ENCODE results near the gene NDUFB11.

NDUFB11 gene

GRCh38 chrX:47146121-47146935 lies 1.8 kb upstream of the NDUFB11 start:
- TF ChIP-seq SIN3A (IDR thresholded peaks at IDR 0.05; ENCODE audit: borderline replicate concordance, insufficient read depth, low read length) (no peak), POLR2AphosphoS5 (IDR thresholded peaks at IDR 0.05; ENCODE audit: low read depth, low read length) (no peak), REST (IDR thresholded peaks at IDR 0.05; ENCODE audit: insufficient read depth in 1 of 2, low read depth in 2 of 2, low read length in 2 of 2) (no peak), FOXP2 (optimal IDR thresholded peaks at IDR 0.05; ENCODE audit: borderline replicate concordance, extremely low read depth, extremely low read length, insufficient read depth) (no peak), TAF1 (IDR thresholded peaks at IDR 0.05; ENCODE audit: borderline replicate concordance, insufficient read depth, low read length) (no peak)

GRCh38 chrX:47145395-47146120 lies 1.1 kb upstream of the NDUFB11 start:
- TF ChIP-seq REST (IDR thresholded peaks at IDR 0.05; ENCODE audit: insufficient read depth in 1 of 2, low read depth in 2 of 2, low read length in 2 of 2) (no peak), TAF1 (IDR thresholded peaks at IDR 0.05; ENCODE audit: borderline replicate concordance, insufficient read depth, low read length) (no peak), POLR2AphosphoS5 (IDR thresholded peaks at IDR 0.05; ENCODE audit: low read depth, low read length) (no peak), SIN3A (IDR thresholded peaks at IDR 0.05; ENCODE audit: borderline replicate concordance, insufficient read depth, low read length) (no peak), FOXP2 (optimal IDR thresholded peaks at IDR 0.05; ENCODE audit: borderline replicate concordance, extremely low read depth, extremely low read length, insufficient read depth) (no peak)

DNA sequence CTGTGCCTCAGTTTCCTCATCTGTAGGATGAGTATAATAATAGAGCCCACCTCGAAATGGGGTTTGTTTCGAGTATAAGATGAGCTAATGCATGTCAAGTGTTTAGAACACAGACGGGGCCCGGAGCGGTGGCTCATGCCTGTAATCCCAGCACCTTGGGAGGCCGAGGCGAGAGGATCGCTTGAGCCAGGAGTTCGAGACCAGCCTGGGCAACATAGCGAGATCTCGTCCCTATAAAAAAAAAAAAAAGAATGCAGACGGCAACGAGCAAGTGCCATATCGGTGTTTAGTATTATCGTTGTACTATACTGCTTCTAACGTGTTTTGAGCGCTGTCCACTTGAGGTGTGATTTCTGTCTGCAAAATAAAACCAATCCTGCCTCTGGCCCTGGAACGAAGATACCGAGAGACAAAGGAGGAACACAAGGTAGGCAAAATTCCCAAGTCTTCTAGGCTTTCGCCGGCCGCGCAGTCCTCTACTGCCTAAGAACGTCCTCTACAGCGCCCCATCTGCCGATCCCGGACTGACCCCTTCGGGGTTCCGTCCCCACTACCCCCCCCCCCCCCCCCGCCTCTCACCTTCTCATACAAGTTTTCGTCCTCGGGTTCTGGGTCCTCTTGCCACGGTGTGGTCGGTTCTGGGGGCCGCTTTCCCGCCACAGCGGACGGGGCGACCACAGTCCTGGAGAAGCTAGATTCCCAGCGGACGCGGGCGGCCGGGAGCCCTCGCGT lies 442 bp downstream of the NDUFB11 start:
- TF ChIP-seq TAF1 (IDR thresholded peaks at IDR 0.05; ENCODE audit: borderline replicate concordance, insufficient read depth, low read length) (no peak), SIN3A (IDR thresholded peaks at IDR 0.05; ENCODE audit: borderline replicate concordance, insufficient read depth, low read length) (no peak), FOXP2 (optimal IDR thresholded peaks at IDR 0.05; ENCODE audit: borderline replicate concordance, extremely low read depth, extremely low read length, insufficient read depth) (no peak), REST (IDR thresholded peaks at IDR 0.05; ENCODE audit: insufficient read depth in 1 of 2, low read depth in 2 of 2, low read length in 2 of 2) (no peak), POLR2AphosphoS5 (IDR thresholded peaks at IDR 0.05; ENCODE audit: low read depth, low read length) (no peak)

- TF ChIP-seq TAF1 (IDR thresholded peaks at IDR 0.05; ENCODE audit: borderline replicate concordance, insufficient read depth, low read length), result no peak
- TF ChIP-seq POLR2AphosphoS5 (IDR thresholded peaks at IDR 0.05; ENCODE audit: low read depth, low read length), result no peak
- no peak for TF ChIP-seq SIN3A (IDR thresholded peaks at IDR 0.05; ENCODE audit: borderline replicate concordance, insufficient read depth, low read length)
- no peak for TF ChIP-seq FOXP2 (optimal IDR thresholded peaks at IDR 0.05; ENCODE audit: borderline replicate concordance, extremely low read depth, extremely low read length, insufficient read depth)
- TF ChIP-seq REST (IDR thresholded peaks at IDR 0.05; ENCODE audit: insufficient read depth in 1 of 2, low read depth in 2 of 2, low read length in 2 of 2), result no peak
Observed at GRCh38 chrX:47138171-47138570, 6.3 kb downstream of the NDUFB11 start.

Measured in PFSK-1 (cell line).